GM12878 (cell line): Measurements from ENCODE around the gene HIF3A. TPM values are rescaled to one million over a fixed set of nuclear protein-coding genes. Genes with fewer than 3 reads are reported as not detected.

ENCODE experiments used
- ATAC-seq: fragments of 200-7000 bp; cut with Tn5 transposase; 3 replicates; pipeline ENCODE4 v1.9.1; 2020; ENCODE audit warnings: mild to moderate bottlenecking, moderate library complexity
- BruUV-seq: library from RNA; stranded (reverse); fragments of 400-500 nt; replicated peaks from 2 replicates; lab custom pipeline; 2021; lab: Mats Ljungman, UMichigan
- CTCF ChIA-PET: fragments of 300-600 bp; sonication (Branson Sonifier 250); formaldehyde crosslinking; extraction: SDS; loops from one replicate; lab custom pipeline; 2021; ENCODE audit warnings: inconsistent platforms; lab: Yijun Ruan, JAX
- POLR2A ChIA-PET: fragments of 350-600 bp; formaldehyde crosslinking; extraction: SDS; loops from one replicate; lab custom pipeline; 2021; ENCODE audit warnings: inconsistent platforms; lab: Charles Lee
- RAD21 ChIA-PET: fragments of 300-600 bp; sonication (Branson Sonifier 250); formaldehyde crosslinking; loops from one replicate; lab custom pipeline; 2023; ENCODE audit warnings: antibody characterized with exemption; ENCODE audit not compliant: unreplicated experiment; lab: Charles Lee
- SMC1A ChIA-PET: fragments of 300-600 bp; sonication (Branson Sonifier 250); formaldehyde crosslinking; loops from one replicate; lab custom pipeline; 2023; ENCODE audit not compliant: unreplicated experiment, uncharacterized antibody; lab: Charles Lee
- DNase-seq: peaks from one replicate; pipeline ENCODE4 v3.0.0-alpha.2; 2011; ENCODE audit warnings: low read depth, low spot score
- FAIRE-seq: peaks from 3 replicates; lab custom pipeline; 2011; peaks lifted over from hg19 to GRCh38; lab: Jason Lieb, UNC
- H2AFZ ChIP-seq: 2 replicates; pipeline ENCODE4 v1.6.0; 2011; ENCODE audit warnings: low read depth, low read length, control low read depth; ENCODE audit not compliant: control insufficient read depth
- H3K27ac ChIP-seq: 2 replicates; pipeline ENCODE4 v1.5.1; 2011; ENCODE audit warnings: control low read depth; ENCODE audit not compliant: control insufficient read depth, insufficient read depth
- H3K27me3 ChIP-seq, 2 experiments: replicated peaks in 1 of 2; 2 replicates each; pipeline versions ENCODE4 v1.6.0 to v1.6.1; 2011; ENCODE audit warnings: low read length in 1 of 2; ENCODE audit not compliant: control insufficient read depth in 2 of 2, insufficient read depth in 2 of 2
- H3K36me3 ChIP-seq, 2 experiments: 2 replicates each; pipeline ENCODE4 v1.5.1; 2011; ENCODE audit warnings: low read length in 1 of 2; ENCODE audit not compliant: control insufficient read depth in 2 of 2, insufficient read depth in 2 of 2
- H3K4me1 ChIP-seq: 2 replicates; pipeline ENCODE4 v1.6.1; 2011; ENCODE audit warnings: mild to moderate bottlenecking, low read length, moderate library complexity, mixed read lengths; ENCODE audit not compliant: control insufficient read depth, insufficient read depth
- H3K4me2 ChIP-seq: 2 replicates; pipeline ENCODE4 v1.6.0; 2011; ENCODE audit warnings: control low read depth; ENCODE audit not compliant: control insufficient read depth, insufficient read depth
- H3K4me3 ChIP-seq: fragments of 200-600 bp; sonication (generic); 2 replicates; pipeline ENCODE4 v1.5.1; 2016
- H3K79me2 ChIP-seq: 2 replicates; pipeline ENCODE4 v1.6.0; 2011; ENCODE audit warnings: low read length; ENCODE audit not compliant: control insufficient read depth, insufficient read depth
- H3K9ac ChIP-seq: 2 replicates; pipeline ENCODE4 v1.8.0; 2011; ENCODE audit warnings: low read length, control low read depth, mixed read lengths; ENCODE audit not compliant: control insufficient read depth, insufficient read depth
- H3K9me3 ChIP-seq: replicated peaks from 3 replicates; pipeline ENCODE4 v1.5.1; 2011; ENCODE audit warnings: mild to moderate bottlenecking, low read length; ENCODE audit not compliant: control insufficient read depth, insufficient read depth
- H4K20me1 ChIP-seq: 2 replicates; pipeline ENCODE4 v1.6.0; 2011; ENCODE audit not compliant: control insufficient read depth, insufficient read depth
- BHLHE40 ChIP-seq, 2 experiments: fragments of 450-650 bp in 1 of 2; IDR thresholded peaks; 2 replicates each; pipeline ENCODE4 v1.6.1; 2011 to 2017; ENCODE audit warnings: low read depth in 2 of 2, borderline replicate concordance in 1 of 2, improper control_type of control experiment in 1 of 2, low read length in 1 of 2, mild to moderate bottlenecking in 1 of 2
- E4F1 ChIP-seq: fragments of 450-650 bp; IDR thresholded peaks from 2 replicates; pipeline ENCODE4 v1.6.1; 2018; ENCODE audit warnings: borderline replicate concordance, mild to moderate bottlenecking; ENCODE audit not compliant: partially characterized antibody
- EGR1 ChIP-seq, 2 experiments: IDR thresholded peaks; 1 replicate in 1 of 2; 2 replicates in 1 of 2; pipeline ENCODE4 v1.6.1; 2011 to 2012; ENCODE audit warnings: low read depth in 2 of 2, low read length in 2 of 2, borderline replicate concordance in 1 of 2, mild to moderate bottlenecking in 1 of 2, moderate library complexity in 1 of 2
- FOS ChIP-seq: IDR thresholded peaks from 3 replicates; pipeline ENCODE4 v1.6.1; 2011; ENCODE audit warnings: borderline replicate concordance; ENCODE audit not compliant: insufficient read length; ENCODE audit errors: extremely low read depth
- IRF3 ChIP-seq: fragments of 450-650 bp; IDR thresholded peaks from 2 replicates; pipeline ENCODE4 v1.6.1; 2014; ENCODE audit warnings: mild to moderate bottlenecking
- MYB ChIP-seq: fragments of 150-350 bp; IDR thresholded peaks from 2 replicates; pipeline ENCODE4 v1.6.1; 2014; ENCODE audit warnings: mild to moderate bottlenecking, low read depth, low read length, borderline replicate concordance
- NBN ChIP-seq: fragments of 450-650 bp; IDR thresholded peaks from 2 replicates; pipeline ENCODE4 v1.6.1; 2016
- NFYA ChIP-seq: IDR thresholded peaks from 2 replicates; pipeline ENCODE4 v1.6.1; 2011; ENCODE audit warnings: low read depth, mild to moderate bottlenecking, low read length, improper control_type of control experiment, borderline replicate concordance
- NFYB ChIP-seq: IDR thresholded peaks from 2 replicates; pipeline ENCODE4 v1.6.1; 2011; ENCODE audit warnings: low read depth, mild to moderate bottlenecking, low read length, improper control_type of control experiment, moderate library complexity; ENCODE audit not compliant: insufficient read depth
- NR2F1 ChIP-seq: fragments of 450-650 bp; conservative IDR thresholded peaks from 2 replicates; pipeline ENCODE4 v1.6.1; 2017; ENCODE audit warnings: mild to moderate bottlenecking
- PAX5 ChIP-seq: IDR thresholded peaks from 2 replicates; pipeline ENCODE4 v1.6.1; 2011; ENCODE audit warnings: low read depth, low read length, borderline replicate concordance
- RAD21 ChIP-seq: IDR thresholded peaks from 2 replicates; pipeline ENCODE4 v1.6.1; 2011; ENCODE audit warnings: mild to moderate bottlenecking, low read depth, low read length, moderate library complexity; ENCODE audit not compliant: insufficient read depth
- SIN3A ChIP-seq: IDR thresholded peaks from 2 replicates; pipeline ENCODE4 v1.6.1; 2012; ENCODE audit warnings: low read depth, low read length, improper control_type of control experiment
- TARDBP ChIP-seq: IDR thresholded peaks from 2 replicates; pipeline ENCODE4 v1.6.1; 2016; ENCODE audit warnings: borderline replicate concordance
- TBL1XR1 ChIP-seq: IDR thresholded peaks from 2 replicates; pipeline ENCODE4 v1.6.1; 2012; ENCODE audit warnings: low read depth, low read length, improper control_type of control experiment
- TCF3 ChIP-seq: IDR thresholded peaks from 2 replicates; pipeline ENCODE4 v1.6.1; 2012; ENCODE audit warnings: low read depth, mild to moderate bottlenecking, low read length, borderline replicate concordance; ENCODE audit not compliant: insufficient read depth
- ZBTB33 ChIP-seq: fragments of 450-650 bp; IDR thresholded peaks from 2 replicates; pipeline ENCODE4 v1.6.1; 2017; ENCODE audit warnings: mild to moderate bottlenecking
- WGBS: methylation state at CpG from one replicate; pipeline ENCODE4 v1.1.6; 2016; ENCODE audit warnings: low lambda C conversion rate; ENCODE audit not compliant: insufficient replicate concordance, insufficient coverage; ENCODE audit errors: missing lambda C conversion rate; 5-methylcytosine and 5-hydroxymethylcytosine counted together
- in situ Hi-C: fragments of 300-500 bp; cut with MboI; formaldehyde crosslinking; loops from 9 replicates; pipeline ENCODE4 v1.14.3; 2018; ENCODE audit warnings: mixed read lengths
- intact Hi-C: fragments of 100-400 bp; cut with micrococcal nuclease; formaldehyde crosslinking; loops from one replicate; pipeline ENCODE4 v1.14.2; 2022; ENCODE audit not compliant: unreplicated experiment
- polyA plus RNA-seq, 11 experiments: library from polyadenylated mRNA; depleted of rRNA in 4 of 11; unstranded in 6 of 11; stranded (reverse) in 5 of 11; fragments of >200 nt; fragmentation: Nextera tagmentation in 4 of 11; fragmentation: Illumina TruSeq in 1 of 11; extraction: Ambion mirVana in 4 of 11; extraction: Trizol in 1 of 11; gene quantifications; 1 replicate in 1 of 11; 2 replicates in 10 of 11; pipeline versions ENCODE4 v1.2.1 to v1.2.3, GENCODE V29; 2011 to 2016; ENCODE audit warnings: inconsistent platforms in 2 of 11, missing spikeins in 2 of 11, low read depth in 1 of 11
- total RNA-seq, 4 experiments: library from RNA; depleted of rRNA in 3 of 4; stranded (reverse); fragments of >200 nt in 3 of 4; fragmentation: Illumina TruSeq in 1 of 4; extraction: Trizol in 1 of 4; gene quantifications; 2 replicates each; pipeline versions ENCODE4 v1.2.1 to v1.2.3, GENCODE V29; 2013 to 2021

HIF3A gene
- total and polyA plus RNA-seq, 10 of the 15 experiments (the other 5 are each of a cell fraction or from before 2014, with no cell fraction given) = 0.03 to 0.20 (median 0.06) TPM; not detected in 5

- Histone ChIP-seq H3K27ac (no peak overlapping the region), H3K4me3 (no peak overlapping the region), H3K27me3 (no peaks in the 10 kb centered on the region; a peak in 1 of 4 replicates), H3K4me2 (no peak overlapping the region), H3K36me3 (no peaks in the 10 kb centered on the region), H3K79me2 (no peaks in the 10 kb centered on the region), H2AFZ (no peak overlapping the region), H4K20me1 (no peaks in the 10 kb centered on the region), H3K9ac (no peak overlapping the region), H3K9me3 (no peaks in the 10 kb centered on the region), H3K4me1 (no peaks in the 10 kb centered on the region)
- ChIA-PET POLR2A (no interaction called here), RAD21 (no interaction called here), SMC1A (no interaction called here), CTCF (interaction anchor here (2.1 kb wide), 1 partner anchor 19 kb away, joined by 5 read pairs; no protein-coding TSS in a partner anchor)
- FAIRE-seq = no peak
- in situ Hi-C loops = no loop called here
- DNase-seq = no peak
- no peak for ATAC-seq
- BruUV-seq = no TSS peak
- 36% methylated on average over 10 of the region's 11 CpGs for WGBS
- intact Hi-C loops = no loop called here
- TF ChIP-seq IRF3 (no peak), MYB (no peak), PAX5 (no peak), ZBTB33 (no peak), NBN (no peak), NR2F1 (no peak), TARDBP (no peak), NFYB (no peak), E4F1 (no peak), RAD21 (no peak), NFYA (no peak), TCF3 (no peak), SIN3A (no peak), TBL1XR1 (no peak), FOS (no peak), EGR1 (IDR thresholded peaks at IDR 0.05; ENCODE audit: borderline replicate concordance in 1 of 2, low read depth in 2 of 2, low read length in 2 of 2) (no peak), BHLHE40 (IDR thresholded peaks at IDR 0.05; ENCODE audit: borderline replicate concordance in 1 of 2, low read depth in 2 of 2, low read length in 1 of 2) (no peak)
These were observed 2.2 kb downstream of the HIF3A start for GRCh38 chr19:46299004-46299509.
